Measurements from ENCODE around the gene SCARB1.
A peak's percentile ranks its signal among the peaks of the same experiment; 100 is the strongest.

Gene SCARB1

DNA sequence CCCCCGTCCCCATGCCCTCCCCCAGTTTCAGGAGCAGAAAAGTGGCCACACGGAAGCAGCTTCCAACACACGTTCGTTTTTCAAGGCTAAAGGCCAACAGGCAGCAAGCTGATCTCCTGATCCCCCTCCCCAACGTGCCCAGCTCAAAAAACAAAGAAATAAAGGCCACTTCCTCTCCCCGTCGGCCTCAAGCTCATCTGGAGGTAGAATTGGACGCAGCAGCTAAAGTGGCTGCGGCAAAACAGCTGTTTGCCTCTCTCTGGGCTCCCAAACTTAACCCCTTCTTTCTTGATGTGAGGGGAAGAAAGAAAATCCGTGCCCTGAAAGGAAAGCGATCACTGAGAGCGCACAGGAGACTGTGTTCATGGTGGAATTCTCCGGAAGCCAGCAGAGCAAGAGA lies 66.3 kb downstream of the SCARB1 start:
- no peak for DNase-seq (ENCODE audit: low read depth, low spot score)

DNA sequence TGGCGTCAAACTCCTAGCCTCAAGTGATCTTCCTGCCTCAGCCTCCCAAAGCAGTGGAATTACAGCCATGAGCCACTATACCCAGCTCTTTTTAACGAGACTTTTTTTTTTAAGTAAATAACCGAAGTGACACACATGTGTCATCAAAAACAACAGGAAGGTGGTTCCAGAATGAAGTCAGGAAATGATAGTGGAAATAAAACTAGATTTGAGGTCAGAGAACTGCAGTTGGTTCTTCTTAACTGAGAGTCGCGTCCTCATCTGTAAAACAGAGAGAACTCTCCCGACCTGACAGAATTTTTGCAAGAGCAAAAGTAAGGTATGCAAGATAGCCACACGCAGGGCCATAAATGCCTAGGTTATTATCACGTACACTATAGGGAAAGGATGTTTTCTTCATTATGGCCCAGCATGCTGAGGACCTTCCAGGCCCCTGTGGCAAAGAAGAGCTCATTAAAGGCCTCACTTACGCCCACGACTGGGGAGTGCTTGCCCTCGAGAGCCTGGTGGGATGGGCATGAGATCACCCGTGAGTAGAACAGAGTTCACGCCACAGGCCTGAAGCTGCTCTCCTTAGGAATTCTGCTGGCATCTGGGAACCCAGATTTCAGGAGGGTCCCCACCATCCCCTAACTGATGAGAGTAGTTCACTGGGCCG lies 67.2 kb downstream of the SCARB1 start:
- DNase-seq (ENCODE audit: low read depth, low spot score): no peak

DNA sequence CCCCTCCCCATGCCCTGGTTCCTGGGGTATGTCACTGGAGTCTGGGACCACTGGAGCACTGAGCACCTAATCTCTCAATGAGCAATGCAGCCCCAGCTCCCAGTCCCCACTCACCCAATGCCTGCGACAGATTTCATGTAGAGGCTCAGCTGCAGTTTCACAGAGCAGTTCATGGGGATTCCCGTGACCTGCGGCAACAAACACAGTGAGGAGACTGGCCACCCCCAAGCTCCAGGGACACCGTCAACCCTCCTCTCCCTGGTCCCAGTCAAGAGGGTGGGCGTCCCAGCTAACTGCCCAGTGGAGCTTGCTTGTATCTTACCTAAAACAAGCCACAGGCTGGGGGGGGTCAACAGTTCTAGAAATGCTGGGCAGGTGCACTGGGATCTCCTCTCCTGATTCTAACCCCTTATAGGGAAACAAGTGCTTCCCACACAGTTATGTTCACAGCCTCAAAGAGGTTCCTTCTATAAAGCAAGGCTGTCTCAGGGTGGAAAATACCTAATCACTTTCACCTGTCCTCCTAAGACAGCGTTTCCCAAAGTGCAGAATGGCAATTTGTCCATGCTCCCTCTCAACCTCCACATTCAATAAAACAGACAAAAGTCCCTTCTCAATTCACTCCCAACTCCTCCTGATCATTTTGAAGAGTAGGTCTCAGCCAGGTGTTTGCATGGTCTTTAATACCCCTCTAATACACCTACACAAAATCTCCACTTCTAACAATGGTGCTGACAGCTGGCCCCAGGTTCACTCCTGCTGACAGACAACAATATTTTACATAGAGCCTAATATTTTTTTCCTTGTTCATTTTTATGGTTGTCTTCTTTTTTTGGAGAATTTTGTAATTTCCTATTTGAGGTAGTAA lies 68.3 kb downstream of the SCARB1 start:
- no peak for DNase-seq (ENCODE audit: low read depth, low spot score)

DNA sequence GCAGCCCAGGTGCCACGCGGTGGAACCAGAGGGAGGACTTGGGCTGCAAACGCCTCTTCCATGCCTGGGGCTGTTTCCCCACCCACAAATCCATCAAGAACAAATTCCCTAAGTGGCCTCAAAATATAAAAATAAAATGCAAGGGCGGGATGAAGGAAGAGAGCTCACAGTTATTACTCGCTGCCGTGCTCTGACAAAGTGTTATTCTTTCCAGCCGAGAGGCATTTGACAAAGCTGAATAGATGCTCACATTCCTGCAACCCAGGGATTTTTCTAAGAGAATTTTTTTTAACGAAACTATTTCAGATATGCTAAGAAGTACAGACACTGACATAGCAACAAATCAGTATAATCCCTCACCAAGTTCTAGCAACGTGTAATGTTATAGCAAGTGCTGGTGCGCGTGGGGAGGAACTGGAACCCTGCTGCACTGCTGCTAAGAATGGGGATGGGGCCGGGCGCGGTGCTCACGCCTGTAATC lies 70.7 kb downstream of the SCARB1 start:
- peak; percentile 77 for DNase-seq (ENCODE audit: low read depth, low spot score)

DNA sequence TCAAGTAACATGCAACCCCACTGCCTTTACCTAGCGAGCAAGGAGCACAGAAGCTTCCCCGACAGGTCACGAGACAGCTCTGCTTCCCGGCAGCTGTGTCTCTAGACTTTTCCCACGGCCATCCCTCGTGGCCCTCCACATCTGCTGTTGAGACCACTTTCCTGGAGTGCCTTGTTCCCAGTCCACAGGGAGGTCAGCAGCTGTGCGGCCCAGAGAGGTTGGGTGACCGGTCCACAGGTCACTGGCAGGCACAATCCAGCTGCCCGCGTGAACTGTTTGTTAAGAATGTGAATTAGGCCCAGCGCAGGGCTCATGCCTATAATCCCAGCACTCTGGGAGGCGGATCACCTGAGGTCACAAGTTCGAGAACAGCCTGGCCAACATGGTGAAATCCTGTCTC lies 71.5 kb downstream of the SCARB1 start:
- no peak for DNase-seq (ENCODE audit: low read depth, low spot score)

DNA sequence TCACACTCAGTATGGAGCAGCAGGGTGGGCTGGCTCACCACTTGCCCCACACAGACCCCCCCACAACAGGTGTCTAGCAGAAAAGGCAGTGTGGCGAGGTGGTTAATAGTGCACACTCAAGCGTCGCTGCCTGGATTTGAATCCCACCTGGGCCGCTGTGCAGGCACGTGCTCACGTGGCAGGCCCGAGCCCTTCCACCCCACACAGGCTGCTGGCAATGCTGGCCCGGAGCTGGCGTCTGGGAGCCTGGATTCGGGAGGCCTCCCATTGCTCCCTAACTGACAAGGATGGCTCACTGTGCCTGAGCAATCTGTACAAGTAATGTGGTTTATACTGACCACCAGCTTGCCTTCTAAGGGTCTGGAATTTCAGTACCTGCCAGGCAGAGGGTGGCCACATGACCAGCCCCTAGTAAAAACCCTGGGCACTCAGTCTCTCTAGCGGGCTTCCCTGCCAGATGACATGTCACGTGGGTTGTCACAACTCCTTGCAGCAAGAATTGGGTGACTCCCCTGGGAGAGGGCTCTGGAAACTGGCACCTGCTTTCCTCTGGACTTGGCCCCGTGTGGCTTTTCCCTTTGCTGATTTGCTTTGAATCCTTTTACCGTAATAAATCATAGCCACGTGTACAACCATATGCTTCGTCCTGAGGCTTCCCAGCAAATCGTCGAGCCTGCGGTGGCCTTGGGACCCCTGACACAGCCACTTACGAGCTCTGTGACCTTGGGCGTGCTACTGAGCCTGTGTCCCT lies 72.8 kb downstream of the SCARB1 start:
- no peak for DNase-seq (ENCODE audit: low read depth, low spot score)

DNA sequence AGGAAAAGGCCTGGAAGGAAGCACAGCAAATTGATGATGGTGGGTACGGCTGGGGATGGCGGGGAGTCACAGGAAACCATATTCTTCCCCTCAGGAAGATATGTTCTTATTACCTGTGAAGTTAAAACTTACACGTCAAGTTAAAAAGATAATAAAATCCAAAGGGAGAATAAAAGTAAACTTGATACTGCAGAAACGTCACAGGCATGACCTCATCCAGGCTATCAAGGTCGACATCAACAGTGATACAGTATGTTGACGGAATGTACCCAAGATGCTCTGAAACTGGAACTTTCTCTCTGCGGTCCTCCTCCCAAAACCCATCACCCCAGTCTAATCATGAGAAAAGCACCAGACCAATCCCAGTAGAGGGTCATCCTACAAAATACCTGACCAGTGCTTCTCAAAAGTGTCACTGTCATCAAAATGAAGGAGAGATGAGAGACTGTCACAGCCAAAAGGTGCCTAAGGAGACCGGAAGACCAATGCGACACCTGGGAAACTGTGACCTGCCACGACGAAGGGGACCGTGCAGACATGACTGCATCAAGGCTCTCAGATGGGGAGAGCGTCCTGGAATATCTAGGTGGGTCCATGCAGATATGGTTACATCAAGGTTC lies 74.6 kb downstream of the SCARB1 start:
- DNase-seq (ENCODE audit: low read depth, low spot score): no peak

DNA sequence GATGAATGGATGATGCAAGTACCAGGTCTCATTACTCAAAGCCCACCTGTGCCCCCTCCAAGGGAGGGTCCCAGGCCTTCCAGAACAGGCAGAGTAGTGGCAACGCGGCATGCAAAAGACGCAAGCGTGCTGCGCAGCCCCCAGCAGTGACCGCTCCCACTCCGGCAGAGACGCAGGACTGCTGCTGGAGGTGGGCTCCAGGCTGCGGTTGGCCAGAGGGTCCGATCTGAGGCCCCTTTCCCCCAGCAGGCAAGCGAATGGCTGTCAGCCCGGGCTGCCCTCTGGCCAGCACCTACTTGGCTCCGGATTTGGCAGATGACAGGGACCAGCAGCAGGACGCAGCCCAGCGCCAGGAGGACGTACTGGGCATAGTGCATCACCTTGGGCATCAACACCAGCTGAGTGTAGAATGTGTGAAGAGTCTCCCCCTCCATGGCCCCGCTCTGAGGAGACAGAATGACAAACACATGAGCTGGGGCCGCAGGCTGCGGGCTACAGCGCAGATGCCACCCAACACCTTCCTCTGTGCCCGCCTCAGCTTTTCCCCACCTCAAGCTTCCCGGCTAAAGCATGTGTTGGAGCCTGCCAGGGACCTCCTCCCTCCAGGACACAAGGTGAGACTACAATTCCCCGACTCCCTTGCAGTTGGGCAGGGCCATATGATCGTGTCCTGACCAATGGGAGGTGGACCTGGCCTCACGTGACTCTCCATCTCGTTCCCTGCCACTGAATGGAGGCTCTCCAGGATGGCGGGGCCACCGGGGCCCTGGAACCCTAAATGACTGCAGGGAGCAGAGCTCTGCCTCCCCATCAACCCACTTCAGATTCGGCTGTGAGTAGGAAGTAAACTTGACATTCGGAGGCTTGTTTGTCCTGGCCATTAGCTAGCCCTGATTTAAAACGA lies 77.4 kb downstream of the SCARB1 start:
- peak; percentile 96 for DNase-seq (ENCODE audit: low read depth, low spot score)

DNA sequence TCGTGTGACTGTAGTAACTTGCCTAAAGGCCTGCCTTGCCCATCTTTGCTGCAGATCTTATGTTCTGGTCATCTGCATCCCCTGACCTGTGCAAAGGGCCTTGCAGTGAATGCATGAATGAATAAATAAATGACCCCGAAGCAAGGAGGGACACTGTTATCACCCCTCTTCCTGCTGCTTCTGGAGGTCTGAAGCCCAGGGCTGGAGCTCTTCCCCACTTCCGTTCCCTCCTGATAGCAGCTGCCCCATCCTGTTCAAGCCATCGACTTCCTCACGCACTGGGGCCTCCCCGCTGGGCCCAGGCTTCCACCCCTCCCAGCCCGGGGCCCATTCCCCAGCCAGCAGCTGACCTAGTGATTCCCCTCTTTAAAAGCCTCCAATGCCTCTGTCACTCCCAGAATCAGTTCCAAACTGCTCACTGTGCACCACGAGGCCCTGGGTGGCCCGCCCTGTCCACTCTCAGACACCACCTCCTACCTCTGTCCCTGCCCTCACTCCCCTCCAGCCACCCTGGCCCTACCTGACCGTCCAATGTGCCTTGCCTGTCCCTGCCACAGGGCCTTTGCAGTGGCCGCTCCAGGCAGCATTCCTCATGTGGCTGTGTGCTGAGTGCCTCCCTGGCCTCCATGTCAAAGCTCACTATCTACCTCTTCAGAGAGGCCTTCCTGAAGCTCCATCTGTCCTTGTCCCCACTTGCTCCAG lies 78.6 kb downstream of the SCARB1 start:
- DNase-seq (ENCODE audit: low read depth, low spot score): no peak

DNA sequence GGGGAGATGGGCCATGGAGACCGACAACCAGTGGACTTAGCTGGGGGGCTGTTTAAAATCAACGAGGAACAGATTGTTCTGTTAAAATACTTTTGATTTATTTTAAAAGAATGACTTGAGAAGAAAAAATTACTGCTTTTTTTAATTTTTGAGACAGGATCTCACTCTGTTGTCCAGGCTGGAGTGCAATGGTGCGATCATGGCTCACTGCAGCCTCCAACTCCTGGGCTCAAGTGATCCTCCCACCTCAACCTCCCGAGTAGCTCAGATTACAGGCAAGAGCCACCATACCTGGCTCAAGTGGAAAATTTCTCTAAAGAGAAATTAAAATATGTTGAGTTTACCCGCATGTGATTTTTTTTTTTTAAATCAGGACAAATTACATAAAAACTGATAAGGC lies 80.6 kb downstream of the SCARB1 start:
- no peak for DNase-seq (ENCODE audit: low read depth, low spot score)

DNA sequence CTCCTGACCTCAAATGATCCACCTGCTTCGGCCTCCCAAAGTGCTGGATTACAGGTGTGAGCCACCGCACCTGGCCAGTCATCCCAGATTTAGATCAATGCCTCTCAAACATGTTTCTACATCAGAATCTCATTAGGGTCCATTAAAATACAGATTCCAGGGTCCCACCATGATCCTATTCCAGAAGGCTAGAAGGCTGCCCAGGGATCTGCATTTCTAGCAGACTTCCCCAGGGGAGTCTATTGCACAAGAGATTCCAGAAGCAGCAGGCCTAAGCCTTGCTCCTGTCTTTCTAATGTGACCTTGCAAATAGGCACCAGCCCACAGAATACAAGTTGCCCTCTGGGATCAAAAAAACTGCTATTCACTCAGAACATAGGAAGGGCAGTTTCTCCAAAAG lies 81.5 kb downstream of the SCARB1 start:
- no peak for DNase-seq (ENCODE audit: low read depth, low spot score)

DNA sequence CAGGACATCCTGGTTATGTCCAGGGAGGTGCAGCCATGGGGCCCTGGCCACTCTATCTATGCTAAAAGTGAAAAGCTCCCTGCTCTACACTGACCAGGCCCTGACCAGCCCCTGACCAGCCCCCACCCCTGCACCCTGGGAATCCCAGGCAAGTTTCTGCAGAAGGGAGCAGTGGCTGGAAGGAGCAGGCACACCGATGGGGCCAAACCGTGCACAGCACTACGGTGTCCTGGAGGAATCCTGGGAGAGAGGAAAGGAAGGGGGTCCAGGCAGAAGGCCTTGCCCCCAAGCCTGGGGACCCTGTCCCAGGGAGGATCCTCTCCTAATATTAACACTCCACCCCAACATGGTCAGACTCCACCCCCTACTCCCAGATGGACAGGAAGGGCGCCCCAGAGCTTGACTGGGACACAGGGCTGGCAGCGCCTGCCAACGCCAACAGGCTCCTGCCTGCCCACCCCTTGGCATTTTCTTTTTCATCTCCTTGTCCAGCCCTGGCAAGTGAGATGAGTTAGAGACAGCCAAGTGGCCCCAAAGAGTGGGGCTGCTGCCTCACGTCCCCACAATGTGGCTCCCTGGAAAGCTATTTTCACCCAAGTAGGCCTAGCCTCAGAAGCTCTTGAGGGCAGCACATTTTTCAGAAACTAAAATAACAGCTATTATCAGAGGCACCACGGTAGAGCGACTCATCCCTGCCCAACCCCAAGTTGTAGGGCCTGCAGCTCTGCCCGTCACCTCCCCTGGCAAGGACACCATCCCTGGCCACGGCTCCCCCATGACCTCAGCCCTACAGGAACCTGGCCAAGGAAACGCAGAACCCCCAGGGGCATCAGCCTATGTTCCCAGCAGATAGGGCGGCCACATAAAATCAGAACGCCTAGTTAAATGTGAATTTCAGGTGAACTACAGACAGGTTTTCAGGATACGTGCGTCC lies 82.6 kb downstream of the SCARB1 start:
- DNase-seq (ENCODE audit: low read depth, low spot score): no peak

DNA sequence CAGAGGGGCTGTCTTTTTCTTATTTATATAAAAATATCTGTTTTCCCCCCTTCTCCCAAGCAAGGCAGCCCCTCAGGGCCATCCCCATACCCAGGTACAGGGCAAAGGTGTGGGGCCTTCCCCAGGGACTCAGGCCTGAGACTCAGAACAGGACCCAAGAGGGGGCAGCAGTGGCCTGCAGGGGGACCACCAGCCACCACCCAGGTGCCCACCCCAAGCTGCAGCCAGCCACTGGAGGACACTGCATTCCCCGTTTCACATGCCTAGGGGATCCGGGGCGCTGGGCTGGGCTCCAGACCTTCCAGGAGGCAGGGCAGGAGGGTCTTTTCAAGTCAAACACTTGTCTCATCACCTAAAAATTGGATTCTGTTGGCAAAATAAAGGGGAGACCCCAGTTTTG lies 83.3 kb downstream of the SCARB1 start:
- no peak for DNase-seq (ENCODE audit: low read depth, low spot score)

DNA sequence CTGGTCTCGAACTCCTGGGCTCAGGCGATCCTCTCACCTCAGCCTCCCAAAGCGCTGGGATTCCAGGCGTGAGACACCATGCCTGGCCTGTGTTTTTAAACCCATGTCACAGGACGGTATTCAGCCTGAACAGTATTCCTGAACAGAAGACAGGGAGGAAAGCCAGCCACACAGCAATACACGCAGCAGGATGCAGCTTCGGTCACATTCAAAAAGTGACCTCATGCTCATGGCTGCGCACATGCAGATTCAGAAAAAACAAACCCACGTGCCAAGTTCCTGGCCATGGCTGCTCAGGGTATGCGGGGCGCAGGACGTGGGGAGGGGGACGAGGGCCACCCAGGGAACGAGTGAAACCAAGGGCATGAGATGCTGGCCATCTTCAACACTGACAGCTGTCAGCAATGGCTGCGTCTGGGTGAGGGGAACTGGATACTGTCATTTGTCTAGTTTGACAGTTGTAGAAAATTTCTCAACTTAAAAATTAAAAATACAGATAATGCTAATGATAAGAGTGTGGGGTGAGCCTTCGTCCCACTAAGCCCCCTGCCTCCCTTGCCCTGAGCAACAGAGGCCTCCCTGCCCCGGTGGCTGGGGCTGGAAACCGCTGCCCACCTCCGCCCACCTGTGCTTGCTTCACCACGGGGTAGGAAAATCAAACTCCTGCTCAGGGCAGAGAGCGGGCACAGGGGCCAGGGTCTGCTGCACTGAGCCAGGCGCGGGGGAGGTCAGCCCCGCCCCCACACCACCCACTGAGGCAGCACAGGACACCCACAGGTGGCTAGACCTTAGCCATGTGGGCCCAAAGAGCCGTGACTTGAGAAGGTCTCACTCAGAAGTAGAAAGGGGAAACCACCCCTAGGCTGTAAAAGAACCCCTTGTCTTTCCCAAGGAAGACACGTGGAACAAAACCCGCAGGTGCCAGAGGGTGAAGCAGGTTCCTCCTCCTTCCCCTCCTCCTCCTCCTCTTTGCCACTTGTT lies 84.2 kb downstream of the SCARB1 start:
- DNase-seq (ENCODE audit: low read depth, low spot score): no peak

DNA sequence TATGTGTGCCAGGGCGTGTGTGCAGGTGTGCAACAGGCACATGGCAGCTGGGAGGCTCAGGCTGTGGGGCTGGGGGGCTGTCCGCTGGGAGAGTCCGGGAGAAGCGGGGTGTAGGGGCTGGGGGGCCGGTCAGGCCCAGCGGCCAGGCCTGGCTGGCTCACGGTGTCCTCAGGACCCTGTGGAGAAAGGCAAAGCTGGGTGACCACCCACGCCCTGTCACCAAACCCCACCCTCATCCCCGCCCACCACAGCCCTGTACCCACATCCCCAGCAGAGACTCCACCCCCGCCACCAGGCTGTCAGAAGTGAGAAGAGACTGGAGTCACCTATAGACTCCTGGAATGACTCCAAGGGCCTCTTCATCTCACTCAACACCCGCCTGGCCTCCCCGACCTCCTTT lies 85.3 kb downstream of the SCARB1 start:
- DNase-seq (ENCODE audit: low read depth, low spot score): no peak

DNA sequence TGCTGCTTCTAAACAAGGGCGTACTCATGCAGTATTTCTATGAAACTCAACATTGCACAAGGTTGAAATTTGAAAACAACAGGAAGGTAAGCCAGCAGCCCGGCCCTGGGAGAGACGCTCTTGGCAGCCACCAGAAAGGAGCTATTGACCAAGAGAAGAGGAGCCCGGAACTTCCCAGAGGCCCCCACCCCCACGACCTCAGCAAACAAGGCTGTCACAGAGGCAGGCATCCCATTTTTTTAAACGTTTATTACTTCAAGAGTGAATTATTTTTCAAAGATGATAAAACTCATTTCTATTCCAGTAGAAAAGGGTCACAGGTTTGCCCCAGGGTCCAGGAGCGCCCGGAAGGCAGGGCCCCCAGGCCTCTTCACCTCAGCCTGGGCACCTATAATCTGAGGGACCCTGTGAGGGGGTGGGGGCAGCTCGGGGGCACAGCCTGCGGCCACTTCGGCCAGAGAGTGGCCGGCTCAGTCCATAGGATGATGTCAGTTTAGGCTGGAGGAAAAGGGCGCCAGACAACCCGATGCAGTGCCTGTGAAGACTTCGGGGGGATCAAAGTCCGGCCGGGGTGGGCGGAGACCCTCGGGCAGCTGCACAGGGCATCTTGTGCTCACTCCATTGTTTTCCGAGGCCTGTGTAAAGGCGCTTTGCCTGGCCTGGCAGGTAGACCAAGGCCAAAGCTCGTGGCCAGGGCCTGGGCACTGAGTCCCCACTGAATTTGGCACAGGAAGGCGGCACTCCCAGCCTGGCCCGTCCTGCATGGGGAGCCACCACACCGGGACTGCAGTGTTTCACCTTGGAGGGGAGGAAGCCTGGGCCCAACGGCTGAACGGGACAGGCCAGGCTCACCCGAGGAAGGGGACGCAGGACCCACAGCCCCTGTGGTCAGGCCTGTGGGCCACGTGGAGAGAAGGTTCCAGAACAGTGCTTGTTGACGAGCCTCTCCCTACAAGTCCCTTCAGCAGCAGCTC lies 86.0 kb downstream of the SCARB1 start:
- DNase-seq (ENCODE audit: low read depth, low spot score): no peak

DNA sequence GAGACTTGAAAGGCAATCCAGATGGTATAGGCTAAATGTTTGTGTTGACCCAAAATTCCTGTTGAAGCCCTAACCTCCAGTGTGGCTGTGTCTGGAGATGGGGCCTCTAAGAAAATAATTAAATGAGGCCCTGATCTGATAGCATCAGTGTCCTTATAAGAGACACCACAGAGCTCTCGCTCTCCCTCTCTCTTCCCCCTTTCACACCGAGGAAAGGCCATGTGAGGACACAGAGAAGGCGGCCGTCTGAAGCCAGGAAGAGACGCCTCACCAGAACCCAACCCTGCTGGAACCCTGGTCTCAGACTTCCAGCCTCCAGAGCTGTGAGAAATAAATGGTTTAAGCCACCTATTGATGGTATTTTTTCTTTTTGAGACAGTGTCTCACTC lies 87.5 kb downstream of the SCARB1 start:
- no peak for DNase-seq (ENCODE audit: low read depth, low spot score)
